HepG2 (cell line): ENCODE data around the gene VAC14. TPM values are rescaled to one million over a fixed set of nuclear protein-coding genes. Genes with fewer than 3 reads are reported as not detected.

Source experiments
- ARID2 ChIP-seq: sonication (generic); formaldehyde crosslinking; IDR thresholded peaks from 2 replicates; pipeline ENCODE4 v1.8.1; 2022; ENCODE audit warnings: mild to moderate bottlenecking, missing genetic modification reagents, borderline replicate concordance
- ARID5B ChIP-seq: IDR thresholded peaks from 2 replicates; pipeline ENCODE4 v1.4.0; 2020; ENCODE audit warnings: mild to moderate bottlenecking, missing genetic modification reagents
- EED ChIP-seq: sonication (generic); formaldehyde crosslinking; IDR thresholded peaks from 2 replicates; pipeline ENCODE4 v1.5.0; 2020; ENCODE audit warnings: mild to moderate bottlenecking, missing genetic modification reagents
- FOSL1 ChIP-seq: sonication (generic); formaldehyde crosslinking; IDR thresholded peaks from 2 replicates; pipeline ENCODE4 v1.9.0; 2021; ENCODE audit warnings: missing genetic modification reagents, borderline replicate concordance
- HNRNPK ChIP-seq: fragments of 200-400 bp; formaldehyde crosslinking; IDR thresholded peaks from 2 replicates; pipeline ENCODE4 v1.6.1; 2018; ENCODE audit warnings: low read length, low read depth, moderate library complexity, mild to moderate bottlenecking; ENCODE audit not compliant: poor library complexity, severe bottlenecking
- JDP2 ChIP-seq: sonication (generic); formaldehyde crosslinking; IDR thresholded peaks from 2 replicates; pipeline ENCODE4 v1.8.1; 2022; ENCODE audit warnings: missing genetic modification reagents, borderline replicate concordance
- KDM3A ChIP-seq: IDR thresholded peaks from 2 replicates; pipeline ENCODE4 v1.6.1; 2018; ENCODE audit warnings: low read depth, missing compliant biosample characterization
- NCOA1 ChIP-seq: sonication (generic); formaldehyde crosslinking; IDR thresholded peaks from 2 replicates; pipeline ENCODE4 v1.9.0; 2021; ENCODE audit warnings: missing genetic modification reagents
- NFYC ChIP-seq: IDR thresholded peaks from 2 replicates; pipeline ENCODE4 v1.6.1; 2016; ENCODE audit warnings: missing genetic modification reagents, missing compliant biosample characterization
- NR2F1 ChIP-seq, 2 experiments: fragments of 450-650 bp in 1 of 2; formaldehyde crosslinking in 1 of 2; IDR thresholded peaks; 2 replicates each; pipeline versions ENCODE4 v1.5.0 to v1.6.1; 2016 to 2020; ENCODE audit warnings: mild to moderate bottlenecking in 1 of 2, missing compliant biosample characterization in 1 of 2, missing genetic modification reagents in 1 of 2, moderate library complexity in 1 of 2
- ZBTB7A ChIP-seq: sonication (generic); formaldehyde crosslinking; IDR thresholded peaks from 2 replicates; pipeline ENCODE4 v1.8.0; 2022; ENCODE audit warnings: mild to moderate bottlenecking, missing genetic modification reagents
- ZFP82 ChIP-seq: sonication (generic); formaldehyde crosslinking; IDR thresholded peaks from 2 replicates; pipeline ENCODE4 v1.5.1; 2020; ENCODE audit warnings: mild to moderate bottlenecking, missing genetic modification reagents, borderline replicate concordance
- ZNF251 ChIP-seq: sonication (generic); formaldehyde crosslinking; IDR thresholded peaks from 2 replicates; pipeline ENCODE4 v1.9.0; 2021; ENCODE audit warnings: mild to moderate bottlenecking, missing genetic modification reagents
- ZNF3 ChIP-seq: IDR thresholded peaks from 2 replicates; pipeline ENCODE4 v1.7.0; 2017; ENCODE audit warnings: inconsistent platforms
- ZNF382 ChIP-seq: sonication (generic); formaldehyde crosslinking; IDR thresholded peaks from 2 replicates; pipeline ENCODE4 v1.5.0; 2020; ENCODE audit warnings: missing genetic modification reagents, mild to moderate bottlenecking, borderline replicate concordance
- ZNF652 ChIP-seq: IDR thresholded peaks from 2 replicates; pipeline ENCODE4 v1.6.1; 2016; ENCODE audit warnings: low read depth, borderline replicate concordance
- ZNF678 ChIP-seq: sonication (generic); formaldehyde crosslinking; IDR thresholded peaks from 2 replicates; pipeline ENCODE4 v1.4.0; 2020; ENCODE audit warnings: mild to moderate bottlenecking, missing genetic modification reagents
- ZNF792 ChIP-seq: IDR thresholded peaks from 2 replicates; pipeline ENCODE4 v1.6.1; 2016
- polyA plus RNA-seq, 8 experiments: library from polyadenylated mRNA; depleted of rRNA in 3 of 8; stranded (reverse) in 7 of 8; unstranded in 1 of 8; fragments of >200 nt; fragmentation: Illumina TruSeq in 4 of 8; extraction: Trizol in 4 of 8; gene quantifications; 2 replicates each; pipeline versions ENCODE4 v1.2.1 to v1.2.3, GENCODE V29; 2011 to 2016; ENCODE audit warnings: low read depth in 4 of 8, missing spikeins in 1 of 8, mixed read lengths in 1 of 8; ENCODE audit not compliant: insufficient read depth in 1 of 8
- total RNA-seq, 5 experiments: library from RNA; depleted of rRNA; stranded (reverse); fragments of >200 nt; fragmentation: Illumina TruSeq; extraction: Trizol; gene quantifications; 2 replicates each; pipeline ENCODE4 v1.2.3, GENCODE V29; 2016; ENCODE audit warnings: low read depth in 1 of 5
- TF ChIP-seq, protein P1 (sequence below): sonication (generic); formaldehyde crosslinking; IDR thresholded peaks from 2 replicates; pipeline ENCODE4 v1.4.0; 2020; ENCODE audit warnings: mild to moderate bottlenecking, missing genetic modification reagents, borderline replicate concordance
- TF ChIP-seq, protein P2 (sequence below): sonication (generic); formaldehyde crosslinking; IDR thresholded peaks from 2 replicates; pipeline ENCODE4 v1.4.0; 2020; ENCODE audit warnings: missing genetic modification reagents

VAC14 gene
- total and polyA plus RNA-seq, 2 of the 13 experiments (the other 11 are each of a cell fraction or from before 2014, with no cell fraction given) = 23.5 to 24.6 TPM

DNA sequence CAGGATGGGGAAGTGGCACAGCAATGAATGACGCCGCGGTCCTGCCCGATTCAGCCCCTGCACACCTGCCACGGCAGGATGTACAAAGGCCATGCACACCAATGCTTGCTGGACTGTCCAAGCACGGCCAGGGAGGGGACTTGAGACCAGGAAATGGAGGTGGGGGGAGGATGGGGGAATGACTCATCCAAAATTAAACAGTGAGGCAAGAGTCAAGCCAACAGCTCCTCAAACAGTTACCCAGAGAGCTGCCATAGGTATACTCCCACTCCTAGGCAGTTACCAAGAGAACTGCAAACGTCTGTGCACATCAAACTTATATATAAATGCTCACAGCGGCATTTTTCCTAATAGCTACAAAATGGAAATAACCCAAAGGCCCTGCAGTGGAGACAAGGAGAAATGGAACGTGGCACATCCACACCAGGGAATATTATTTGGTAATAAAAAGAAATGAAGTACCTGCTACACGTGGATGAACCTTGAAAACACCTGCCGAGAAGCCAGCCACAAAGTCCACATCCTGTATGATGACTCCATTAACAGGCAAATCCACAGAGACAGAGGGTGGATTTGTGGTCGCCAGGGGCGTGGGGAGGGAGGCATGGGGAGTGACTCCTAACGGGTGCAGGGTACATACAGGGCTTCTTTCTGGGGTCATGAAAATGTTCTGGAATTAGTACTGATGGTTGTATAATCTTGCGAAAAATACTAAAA is 54.1 kb downstream of the VAC14 start (continued):
- TF ChIP-seq JDP2 (CRISPR knock-in tag) = no peak
- TF ChIP-seq ZNF678 (CRISPR knock-in tag) = no peak; the same call in 1 of the 2 replicates
- TF ChIP-seq KDM3A (CRISPR knock-in tag) = peak; percentile 86
- TF ChIP-seq ARID5B = peak; percentile 79
- TF ChIP-seq ZNF3 (CRISPR knock-in tag) = no peak
- peak; percentile 11; the same call in 1 of the 2 replicates for TF ChIP-seq ZFP82 (CRISPR knock-in tag)
- peak; percentile 34 to 35; a peak in 1 of 4 replicates for TF ChIP-seq NR2F1 (CRISPR knock-in tag; IDR thresholded peaks at IDR 0.05)
- peak; percentile 19; the same call in 1 of the 2 replicates for TF ChIP-seq NFYC (CRISPR knock-in tag)
- TF ChIP-seq, protein P1, sequence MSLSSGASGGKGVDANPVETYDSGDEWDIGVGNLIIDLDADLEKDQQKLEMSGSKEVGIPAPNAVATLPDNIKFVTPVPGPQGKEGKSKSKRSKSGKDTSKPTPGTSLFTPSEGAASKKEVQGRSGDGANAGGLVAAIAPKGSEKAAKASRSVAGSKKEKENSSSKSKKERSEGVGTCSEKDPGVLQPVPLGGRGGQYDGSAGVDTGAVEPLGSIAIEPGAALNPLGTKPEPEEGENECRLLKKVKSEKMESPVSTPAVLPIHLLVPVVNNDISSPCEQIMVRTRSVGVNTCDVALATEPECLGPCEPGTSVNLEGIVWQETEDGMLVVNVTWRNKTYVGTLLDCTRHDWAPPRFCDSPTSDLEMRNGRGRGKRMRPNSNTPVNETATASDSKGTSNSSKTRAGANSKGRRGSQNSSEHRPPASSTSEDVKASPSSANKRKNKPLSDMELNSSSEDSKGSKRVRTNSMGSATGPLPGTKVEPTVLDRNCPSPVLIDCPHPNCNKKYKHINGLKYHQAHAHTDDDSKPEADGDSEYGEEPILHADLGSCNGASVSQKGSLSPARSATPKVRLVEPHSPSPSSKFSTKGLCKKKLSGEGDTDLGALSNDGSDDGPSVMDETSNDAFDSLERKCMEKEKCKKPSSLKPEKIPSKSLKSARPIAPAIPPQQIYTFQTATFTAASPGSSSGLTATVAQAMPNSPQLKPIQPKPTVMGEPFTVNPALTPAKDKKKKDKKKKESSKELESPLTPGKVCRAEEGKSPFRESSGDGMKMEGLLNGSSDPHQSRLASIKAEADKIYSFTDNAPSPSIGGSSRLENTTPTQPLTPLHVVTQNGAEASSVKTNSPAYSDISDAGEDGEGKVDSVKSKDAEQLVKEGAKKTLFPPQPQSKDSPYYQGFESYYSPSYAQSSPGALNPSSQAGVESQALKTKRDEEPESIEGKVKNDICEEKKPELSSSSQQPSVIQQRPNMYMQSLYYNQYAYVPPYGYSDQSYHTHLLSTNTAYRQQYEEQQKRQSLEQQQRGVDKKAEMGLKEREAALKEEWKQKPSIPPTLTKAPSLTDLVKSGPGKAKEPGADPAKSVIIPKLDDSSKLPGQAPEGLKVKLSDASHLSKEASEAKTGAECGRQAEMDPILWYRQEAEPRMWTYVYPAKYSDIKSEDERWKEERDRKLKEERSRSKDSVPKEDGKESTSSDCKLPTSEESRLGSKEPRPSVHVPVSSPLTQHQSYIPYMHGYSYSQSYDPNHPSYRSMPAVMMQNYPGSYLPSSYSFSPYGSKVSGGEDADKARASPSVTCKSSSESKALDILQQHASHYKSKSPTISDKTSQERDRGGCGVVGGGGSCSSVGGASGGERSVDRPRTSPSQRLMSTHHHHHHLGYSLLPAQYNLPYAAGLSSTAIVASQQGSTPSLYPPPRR (CRISPR knock-in tag) = peak; percentile 80; the same call in 1 of the 2 replicates
- TF ChIP-seq, protein P2, sequence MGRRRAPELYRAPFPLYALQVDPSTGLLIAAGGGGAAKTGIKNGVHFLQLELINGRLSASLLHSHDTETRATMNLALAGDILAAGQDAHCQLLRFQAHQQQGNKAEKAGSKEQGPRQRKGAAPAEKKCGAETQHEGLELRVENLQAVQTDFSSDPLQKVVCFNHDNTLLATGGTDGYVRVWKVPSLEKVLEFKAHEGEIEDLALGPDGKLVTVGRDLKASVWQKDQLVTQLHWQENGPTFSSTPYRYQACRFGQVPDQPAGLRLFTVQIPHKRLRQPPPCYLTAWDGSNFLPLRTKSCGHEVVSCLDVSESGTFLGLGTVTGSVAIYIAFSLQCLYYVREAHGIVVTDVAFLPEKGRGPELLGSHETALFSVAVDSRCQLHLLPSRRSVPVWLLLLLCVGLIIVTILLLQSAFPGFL (CRISPR knock-in tag) = no peak
- 0 out of 2 replicates have a peak, but pooled peaks have one; percentile 13 for TF ChIP-seq ZNF251
- 0 out of 2 replicates have a peak, but pooled peaks have one; percentile 9 for TF ChIP-seq ARID2 (CRISPR knock-in tag)
- no peak for TF ChIP-seq ZBTB7A (CRISPR knock-in tag)
- no peak for TF ChIP-seq HNRNPK
- peak; percentile 100 for TF ChIP-seq FOSL1 (CRISPR knock-in tag)
- TF ChIP-seq ZNF382 (CRISPR knock-in tag) = no peak
- TF ChIP-seq ZNF792 (CRISPR knock-in tag) = peak; percentile 44; the same call in 1 of the 2 replicates
- TF ChIP-seq EED = peak; percentile 33; the same call in 1 of the 2 replicates
- TF ChIP-seq ZNF652 = peak; percentile 30; the same call in 1 of the 2 replicates
- no peak for TF ChIP-seq NCOA1 (CRISPR knock-in tag)
